Anterior cingulate cortex (tissue), 58 donors: ENCODE data around the gene CFAP410.
"Not testable (repeated sequence)": the region's sequence is repeated elsewhere in the genome, so short reads cannot be mapped to it uniquely, and the experiment has no call there.

Experiments
- DNase-seq, 58 donors: peaks; one replicate each; lab custom pipeline; 2025; lab: John Stamatoyannopoulos, UW

CFAP410 gene

DNA sequence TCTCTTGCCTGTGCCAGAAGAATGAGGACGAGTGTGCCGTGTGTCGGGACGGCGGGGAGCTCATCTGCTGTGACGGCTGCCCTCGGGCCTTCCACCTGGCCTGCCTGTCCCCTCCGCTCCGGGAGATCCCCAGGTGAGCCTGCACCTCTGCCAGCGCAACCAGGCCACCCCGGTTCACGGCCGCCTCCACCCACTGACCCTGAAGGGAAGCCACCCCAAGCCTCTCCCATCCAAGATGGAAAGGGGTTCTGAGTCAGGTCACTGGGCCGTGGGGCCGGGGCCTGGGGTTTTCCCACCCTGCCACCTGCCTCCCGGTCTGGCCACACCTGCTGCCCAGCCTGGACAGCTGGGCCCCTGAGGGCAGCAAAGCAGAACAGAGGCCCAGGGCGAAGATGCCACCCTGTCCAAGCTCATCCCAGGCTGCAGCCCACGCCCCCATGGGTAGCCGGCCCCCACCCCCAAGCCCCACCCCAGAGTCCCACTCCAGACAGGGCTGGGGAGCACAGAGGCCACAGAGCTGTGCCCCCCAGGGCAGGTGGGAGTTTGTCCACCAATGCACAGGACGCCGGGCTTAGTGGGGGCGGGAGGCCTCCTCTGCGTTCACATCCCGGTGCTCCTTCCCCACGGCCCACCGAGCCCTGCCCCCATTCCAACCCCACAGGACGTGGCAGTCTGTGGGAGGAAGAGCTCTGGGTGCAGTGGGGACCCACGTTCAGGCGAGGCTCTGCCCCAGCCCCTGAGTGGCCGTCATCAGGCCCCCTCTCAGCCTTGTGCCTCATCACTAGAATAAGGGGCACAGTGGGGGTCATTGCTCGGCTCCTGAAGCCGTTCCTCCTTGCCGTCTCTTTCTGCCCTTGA lies 47.9 kb downstream of the CFAP410 start:
- no peak for DNase-seq

GRCh38 chr21:44290327-44291077 lies 48.7 kb downstream of the CFAP410 start:
- no peak for DNase-seq

GRCh38 chr21:44289381-44290010 lies 49.7 kb downstream of the CFAP410 start:
- no peak for DNase-seq

- DNase-seq: no peak
These were observed 50.7 kb downstream of the CFAP410 start for GRCh38 chr21:44288251-44289110.

DNA sequence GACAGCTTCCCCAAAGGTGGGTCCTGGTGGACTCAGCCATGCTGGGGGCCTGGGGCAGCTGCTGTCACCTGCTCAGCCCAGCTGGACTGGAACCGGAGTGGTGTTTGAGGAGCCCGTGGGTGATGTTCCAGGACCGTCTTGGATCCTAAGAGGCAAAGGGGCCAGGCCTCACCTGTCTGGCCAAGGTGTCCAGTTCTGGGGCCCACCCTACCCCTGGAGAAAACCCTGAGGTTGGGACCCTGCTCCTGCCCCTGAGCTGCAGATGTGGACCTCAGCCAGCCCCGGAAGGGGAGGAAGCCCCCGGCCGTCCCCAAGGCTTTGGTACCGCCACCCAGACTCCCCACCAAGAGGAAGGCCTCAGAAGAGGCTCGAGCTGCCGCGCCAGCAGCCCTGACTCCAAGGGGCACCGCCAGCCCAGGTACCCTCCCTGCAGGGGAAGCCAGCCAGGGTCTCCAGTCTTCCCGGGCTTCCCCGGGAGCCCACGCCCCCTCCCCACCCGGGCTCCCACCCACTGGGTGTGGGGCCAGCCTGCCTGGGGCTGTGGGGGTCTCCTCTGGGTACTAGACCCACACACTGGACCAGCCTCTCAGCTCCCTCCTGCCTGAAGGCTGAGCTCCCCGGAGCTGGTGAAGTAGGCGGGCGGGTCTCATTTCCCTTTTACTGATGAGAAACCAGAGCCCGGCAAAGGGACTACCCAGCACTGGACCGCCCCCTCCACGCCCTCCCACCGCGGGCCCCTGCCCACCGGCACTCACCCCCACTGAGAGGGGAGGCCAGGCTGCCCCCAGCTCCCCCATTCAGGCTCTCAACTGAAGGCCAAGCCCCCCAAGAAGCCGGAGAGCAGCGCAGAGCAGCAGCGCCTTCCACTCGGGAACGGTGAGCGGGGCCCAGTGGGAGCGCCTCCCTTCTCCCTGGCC lies 52.2 kb downstream of the CFAP410 start:
- no peak for DNase-seq

- no peak for DNase-seq
These were observed 53.0 kb downstream of the CFAP410 start for GRCh38 chr21:44286086-44286715.

- no peak for DNase-seq
These were observed 53.8 kb downstream of the CFAP410 start, which contains the start of gene AIRE for GRCh38 chr21:44285138-44285992. Gene AIRE (plus strand): TSS chr21:44285876. CDS start chr21:44286007, 131 bp downstream.

- DNase-seq: no peak
These were observed 55.2 kb downstream of the CFAP410 start for GRCh38 chr21:44283948-44284347.

- not testable (repeated sequence) for DNase-seq
These were observed 55.9 kb downstream of the CFAP410 start for GRCh38 chr21:44283211-44283785.

DNA sequence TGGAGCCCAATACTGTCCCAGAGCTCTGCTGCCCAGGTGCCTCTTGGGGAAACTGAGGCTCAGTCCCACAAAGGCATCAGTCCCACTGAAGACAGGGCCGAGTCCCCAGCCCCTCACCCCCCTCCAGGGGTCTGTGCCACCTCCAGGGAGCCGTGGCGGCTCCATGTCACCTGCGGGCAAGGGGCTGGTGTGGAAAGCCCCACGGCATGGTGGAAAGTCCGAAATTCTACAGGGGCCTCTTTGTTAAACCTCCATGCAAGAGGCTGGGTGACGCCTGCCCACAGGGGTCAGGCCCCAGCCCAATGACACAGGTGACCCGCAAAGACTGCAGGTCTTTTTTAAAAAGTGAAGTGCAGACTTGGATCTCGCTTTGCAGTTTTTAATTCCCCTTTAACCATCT lies 56.8 kb downstream of the CFAP410 start:
- DNase-seq: no peak

DNA sequence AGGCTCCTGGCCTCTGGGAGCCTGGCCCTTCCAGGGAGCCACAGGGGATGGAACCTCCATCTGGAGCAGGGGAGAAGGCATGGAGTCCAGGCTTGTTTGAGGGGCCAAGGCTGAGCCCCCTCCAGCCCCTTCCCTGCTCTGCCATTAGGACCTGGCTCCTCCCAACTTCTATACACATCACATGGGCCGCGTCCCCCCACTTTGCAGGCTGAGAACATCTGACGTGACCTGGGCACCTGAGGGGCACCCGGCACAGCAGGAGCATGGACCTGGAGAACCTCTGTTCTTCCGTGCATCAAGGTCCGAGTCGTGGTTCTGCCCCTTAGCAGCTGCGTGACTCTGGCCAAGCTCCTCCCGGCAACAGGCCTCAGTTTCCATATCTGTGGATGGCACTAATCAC lies 57.4 kb downstream of the CFAP410 start:
- no peak for DNase-seq

DNA sequence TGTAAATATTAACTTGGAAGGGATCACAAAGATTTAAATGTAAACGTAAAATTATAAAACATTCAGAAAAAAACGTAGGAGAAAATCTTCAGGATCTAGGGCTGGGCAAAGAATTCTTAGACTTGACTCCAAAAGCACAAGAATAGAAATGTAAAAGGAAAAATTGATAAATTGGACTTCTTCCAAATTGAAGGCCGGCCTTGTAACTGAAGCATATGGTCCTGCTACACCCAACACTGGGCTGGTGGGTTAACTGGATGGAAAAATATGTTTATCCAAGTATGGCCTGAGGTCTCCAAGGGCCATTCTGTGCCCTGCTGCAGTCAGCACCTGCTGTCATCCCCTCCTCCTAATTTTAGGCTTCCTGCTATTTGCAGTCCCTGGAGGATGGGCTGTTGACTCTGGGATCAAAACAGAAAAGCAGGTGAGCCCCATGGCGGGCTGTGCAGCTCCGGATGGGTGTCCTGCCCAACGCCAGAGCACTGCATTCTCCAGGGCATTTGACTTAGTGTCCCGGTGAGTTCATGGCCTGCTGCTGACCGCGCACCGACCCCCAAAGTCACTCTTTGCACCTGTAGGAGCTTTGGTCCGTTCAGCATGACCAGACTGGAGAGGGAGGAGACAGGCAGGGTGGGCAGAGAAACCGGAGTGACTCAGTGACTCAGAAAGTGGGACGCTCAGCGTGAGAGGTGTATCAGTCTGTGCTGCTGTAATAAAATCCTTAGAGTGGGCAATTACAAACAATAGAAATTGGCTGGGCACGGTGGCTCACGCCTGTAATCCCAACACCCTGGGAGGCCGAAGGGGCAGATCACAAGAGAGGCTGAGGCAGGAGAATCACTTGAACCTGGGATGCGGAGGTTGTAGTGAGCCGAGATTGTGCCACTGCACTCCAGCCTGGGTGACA lies 59.6 kb downstream of the CFAP410 start:
- DNase-seq: no peak
